HG03520 (cell line): ENCODE results near the gene MAP2K3.

Source experiments
- ATAC-seq: cut with Tn5 transposase; IDR thresholded peaks from one replicate; pipeline ENCODE4 v1.9.1; 2021; ENCODE audit warnings: mild to moderate bottlenecking, moderate library complexity; ENCODE audit not compliant: unreplicated experiment

MAP2K3 gene

GRCh38 chr17:21284319-21285163 is at the start of gene MAP2K3:
Gene MAP2K3, plus strand, starts transcription at chr17:21284711. Its CDS starts 210 bp downstream, at chr17:21284921.
- peak; percentile 73 for ATAC-seq

GRCh38 chr17:21235921-21236320 is 48.6 kb upstream of the MAP2K3 start:
- ATAC-seq = no peak

GRCh38 chr17:21239680-21240368 is 44.7 kb upstream of the MAP2K3 start:
- no peak for ATAC-seq

- no peak for ATAC-seq
Observed at GRCh38 chr17:21240369-21241055, 44.0 kb upstream of the MAP2K3 start.

- ATAC-seq = no peak
Observed at GRCh38 chr17:21241564-21241963, 42.9 kb upstream of the MAP2K3 start.

- no peak for ATAC-seq
Observed at GRCh38 chr17:21242026-21242697, 42.3 kb upstream of the MAP2K3 start.

GRCh38 chr17:21242780-21243515 is 41.6 kb upstream of the MAP2K3 start:
- no peak for ATAC-seq

GRCh38 chr17:21243516-21244303 is 40.8 kb upstream of the MAP2K3 start:
- no peak for ATAC-seq

- no peak for ATAC-seq
Observed at GRCh38 chr17:21245639-21246084, 38.8 kb upstream of the MAP2K3 start.

GRCh38 chr17:21246698-21247097 is 37.8 kb upstream of the MAP2K3 start:
- ATAC-seq = no peak

GRCh38 chr17:21247552-21248258 is 36.8 kb upstream of the MAP2K3 start:
- ATAC-seq = no peak

- no peak for ATAC-seq
Observed at GRCh38 chr17:21248500-21248899, 36.0 kb upstream of the MAP2K3 start.

GRCh38 chr17:21249086-21249795 is 35.3 kb upstream of the MAP2K3 start:
- no peak for ATAC-seq

GRCh38 chr17:21249920-21250703 is 34.4 kb upstream of the MAP2K3 start:
- no peak for ATAC-seq

- ATAC-seq = no peak
Observed at GRCh38 chr17:21250854-21251253, 33.7 kb upstream of the MAP2K3 start.

- no peak for ATAC-seq
Observed at GRCh38 chr17:21251337-21252010, 33.0 kb upstream of the MAP2K3 start.

- no peak for ATAC-seq
Observed at GRCh38 chr17:21252289-21252795, 32.2 kb upstream of the MAP2K3 start.
